Ascending aorta (tissue), 2 donors: ENCODE measurements around the gene DNMT3A. TPM values are rescaled to one million over a fixed set of nuclear protein-coding genes. Genes with fewer than 3 reads are reported as not detected.
A peak's percentile ranks its signal among the peaks of the same experiment; 100 is the strongest.
"Not testable (repeated sequence)": the region's sequence is repeated elsewhere in the genome, so short reads cannot be mapped to it uniquely, and the experiment has no call there.

Experiments used
- DNase-seq, 2 donors: peaks; one replicate each; pipeline ENCODE4 v3.0.0-alpha.2; 2019; ENCODE audit warnings: low spot score in 2 of 2
- H3K27ac ChIP-seq, 2 donors: fragments of 200-600 bp; sonication (generic); one replicate each; pipeline ENCODE4 v1.5.1; 2016 to 2017; ENCODE audit warnings: mild to moderate bottlenecking in 1 of 2
- H3K27me3 ChIP-seq: fragments of 200-600 bp; sonication (generic); one replicate; pipeline ENCODE4 v1.5.1; 2017
- H3K36me3 ChIP-seq, 2 donors: fragments of 200-600 bp; sonication (generic); one replicate each; pipeline ENCODE4 v1.5.1; 2016
- H3K4me1 ChIP-seq, 2 donors: fragments of 200-600 bp; sonication (generic); one replicate each; pipeline ENCODE4 v1.5.1; 2016 to 2017; ENCODE audit warnings: mild to moderate bottlenecking in 1 of 2
- H3K4me3 ChIP-seq, 2 donors: fragments of 200-600 bp; sonication (generic); one replicate each; pipeline ENCODE4 v1.5.1; 2016 to 2017; ENCODE audit warnings: mild to moderate bottlenecking in 1 of 2
- H3K9me3 ChIP-seq, 2 donors: fragments of 200-600 bp; sonication (generic); one replicate each; pipeline ENCODE4 v1.5.1; 2016
- CTCF ChIP-seq, 3 experiments: fragments of 200-600 bp in 2 of 3; fragments of 450-650 bp in 1 of 3; sonication (generic) in 2 of 3; IDR thresholded peaks; one replicate each; pipeline ENCODE4 v1.5.1; 2016 to 2019; ENCODE audit warnings: antibody characterized with exemption in 3 of 3, mild to moderate bottlenecking in 1 of 3, moderate library complexity in 1 of 3
- intact Hi-C: fragments of 100-400 bp; cut with DNase I; formaldehyde crosslinking; loops from one replicate; pipeline ENCODE4 v1.15.1; 2023
- total RNA-seq: library from RNA; depleted of rRNA; stranded (reverse); fragments of >200 nt; gene quantifications from one replicate; pipeline ENCODE4 v1.1.0, GENCODE V29; 2016

The DNMT3A gene
- total RNA-seq, 1 donor from 2014 or later, result 33.6 TPM

DNA sequence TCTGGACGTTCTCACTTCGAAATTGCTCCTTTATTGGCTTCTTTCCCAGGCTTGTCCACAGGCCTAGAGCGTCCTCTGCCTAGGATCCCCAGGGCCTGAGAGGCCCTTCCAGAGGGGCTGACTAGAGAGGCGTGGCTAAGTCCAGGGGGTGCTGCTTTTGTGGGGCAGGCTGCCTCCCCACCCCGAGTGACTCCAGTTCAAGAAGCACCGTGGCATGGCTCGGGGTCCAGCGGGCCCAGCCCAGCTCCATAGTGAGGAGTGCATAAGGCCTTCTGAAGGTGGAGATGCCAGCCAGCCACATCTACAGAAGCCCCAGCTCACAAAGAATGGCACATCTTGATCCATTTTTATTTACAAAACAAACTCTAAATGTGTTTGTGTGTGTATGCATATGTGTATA is 128.5 kb downstream of the DNMT3A start:
- intact Hi-C loops, result no loop called here
- H3K27me3 ChIP-seq, result no peaks in the 10 kb centered on the region
- no peak overlapping the region for H3K27ac ChIP-seq
- peaks cover 0 to 6% of the 10 kb centered on the region in 2 donors for H3K4me1 ChIP-seq
- H3K4me3 ChIP-seq, result no peak overlapping the region
- no peaks in the 10 kb centered on the region for H3K9me3 ChIP-seq
- TF ChIP-seq CTCF (IDR thresholded peaks at IDR 0.05), result no peak
- H3K36me3 ChIP-seq, result no peaks in the 10 kb centered on the region
- DNase-seq, result no peak

DNA sequence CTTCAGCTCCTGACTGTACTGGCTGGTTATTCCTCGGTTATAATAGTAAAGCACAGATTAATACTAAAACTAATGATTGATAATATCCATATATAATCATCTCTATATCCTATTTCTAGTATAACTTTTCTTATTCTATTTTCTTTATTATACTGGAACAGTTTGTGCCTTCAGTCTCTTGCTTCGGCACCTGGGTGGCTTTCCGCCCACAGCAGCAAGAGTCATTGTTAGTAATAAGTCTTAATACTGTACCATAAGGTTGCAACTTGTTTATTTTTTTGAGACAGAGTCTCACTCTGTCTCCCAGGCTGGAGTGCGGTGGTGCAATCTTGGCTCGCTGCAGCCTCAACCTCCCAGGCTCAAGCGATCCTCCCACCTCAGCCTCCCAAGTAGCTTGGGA is 130.8 kb downstream of the DNMT3A start:
- H3K9me3 ChIP-seq, DNase-seq, H3K27ac ChIP-seq, H3K27me3 ChIP-seq, H3K4me3 ChIP-seq, intact Hi-C loops, H3K36me3 ChIP-seq, H3K4me1 ChIP-seq: not testable (repeated sequence)

GRCh38 chr2:25207078-25207545 is 134.6 kb downstream of the DNMT3A start:
- no peak for DNase-seq
- intact Hi-C loops, result no loop called here
- H3K4me3 ChIP-seq, result no peak overlapping the region
- H3K4me1 ChIP-seq, result no peaks in the 10 kb centered on the region
- no peaks in the 10 kb centered on the region for H3K36me3 ChIP-seq
- no peaks in the 10 kb centered on the region for H3K9me3 ChIP-seq
- no peak for TF ChIP-seq CTCF (IDR thresholded peaks at IDR 0.05)
- H3K27ac ChIP-seq, result no peak overlapping the region
- no peaks in the 10 kb centered on the region for H3K27me3 ChIP-seq

DNA sequence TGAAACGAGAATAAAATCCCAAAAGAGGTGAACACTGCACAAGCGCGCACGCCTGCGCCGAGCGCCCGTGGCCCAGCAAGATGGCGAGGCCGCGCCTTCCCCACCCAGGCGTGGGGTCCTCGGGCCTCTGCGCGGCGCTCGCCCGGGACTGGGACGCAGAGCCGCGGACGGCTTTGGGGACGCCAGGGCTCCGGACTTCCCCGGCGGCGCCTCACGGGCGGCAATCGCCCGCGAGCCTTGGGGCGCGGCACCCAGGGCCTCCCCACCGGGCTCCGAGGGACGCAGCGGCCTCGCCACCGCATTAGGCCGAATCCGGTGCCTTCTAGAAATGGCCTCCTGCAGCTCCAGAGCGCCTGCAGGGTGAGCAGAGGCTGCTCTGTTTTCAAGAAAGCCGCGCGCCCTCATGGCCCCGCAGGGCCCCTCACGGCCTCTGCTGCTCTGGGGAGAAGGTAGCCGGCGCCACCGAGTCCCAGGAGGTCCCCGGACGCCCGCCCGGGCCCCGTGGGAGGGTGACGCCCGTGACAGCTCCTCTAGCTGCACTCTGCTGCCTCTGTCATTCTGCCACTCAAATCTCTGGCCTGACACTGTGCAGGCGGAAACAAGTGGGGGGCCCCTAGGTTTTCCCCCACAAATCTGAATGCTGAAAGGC is 137.4 kb downstream of the DNMT3A start:
- Histone ChIP-seq H3K9me3 (no peaks in the 10 kb centered on the region), H3K27ac (no peak overlapping the region), H3K4me1 (no peaks in the 10 kb centered on the region), H3K4me3 (peak overlapping the region in 1 of 2 donors; percentile 55), H3K27me3 (no peaks in the 10 kb centered on the region), H3K36me3 (no peaks in the 10 kb centered on the region)
- no peak for TF ChIP-seq CTCF (IDR thresholded peaks at IDR 0.05)
- intact Hi-C loops, result no loop called here
- DNase-seq, result no peak

DNA sequence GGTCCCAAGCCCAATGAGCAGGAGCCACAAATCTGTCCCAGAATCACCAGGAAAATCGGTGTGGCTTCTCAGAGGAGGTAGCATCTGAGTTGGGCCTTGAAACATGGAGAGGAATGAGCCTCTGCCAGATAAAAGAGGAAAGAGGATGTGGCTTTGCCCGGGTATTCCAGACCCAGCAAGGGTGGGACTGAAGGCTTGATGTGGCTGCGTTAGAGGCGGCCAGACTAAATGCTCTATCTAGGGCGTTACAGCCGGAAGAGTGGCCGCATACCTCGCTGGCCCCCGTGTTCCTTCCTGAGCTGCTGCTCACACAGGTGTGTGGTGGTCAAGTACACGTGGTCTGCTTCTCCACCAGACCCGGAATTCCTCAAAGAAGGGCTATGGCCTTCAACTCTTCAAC is 139.4 kb downstream of the DNMT3A start:
- intact Hi-C loops, result no loop called here
- H3K9me3 ChIP-seq, result no peaks in the 10 kb centered on the region
- no peak for DNase-seq

DNA sequence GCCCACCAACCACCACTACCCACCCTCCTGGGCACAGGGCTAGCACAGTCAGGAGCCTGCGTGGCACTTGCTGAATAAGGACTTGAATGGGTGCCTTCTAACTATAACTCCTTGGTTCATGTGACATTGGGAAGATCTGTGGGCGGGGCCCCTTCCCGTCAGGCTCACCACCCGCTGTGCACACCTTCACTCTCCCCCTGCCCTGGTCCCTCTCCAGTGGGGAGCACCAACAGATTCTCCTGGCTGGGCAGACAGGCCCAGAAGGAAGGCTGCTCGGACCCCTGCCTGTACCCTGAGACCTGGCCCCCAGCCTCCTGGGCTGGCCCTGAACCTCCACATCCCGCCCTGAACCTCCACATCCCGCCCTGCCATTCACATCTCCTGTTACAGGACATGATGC is 139.9 kb downstream of the DNMT3A start:
- Histone ChIP-seq H3K9me3 (no peaks in the 10 kb centered on the region), H3K4me1 (no peaks in the 10 kb centered on the region), H3K4me3 (no peak overlapping the region), H3K36me3 (no peaks in the 10 kb centered on the region), H3K27me3 (no peaks in the 10 kb centered on the region), H3K27ac (no peak overlapping the region)
- no peak for DNase-seq
- no peak for TF ChIP-seq CTCF (IDR thresholded peaks at IDR 0.05)
- intact Hi-C loops, result no loop called here

More for the DNA sequence above, 139.4 kb downstream of the DNMT3A start:
- Histone ChIP-seq H3K36me3 (no peaks in the 10 kb centered on the region), H3K27me3 (no peaks in the 10 kb centered on the region), H3K4me1 (no peaks in the 10 kb centered on the region), H3K4me3 (no peak overlapping the region), H3K27ac (no peak overlapping the region)
- TF ChIP-seq CTCF (IDR thresholded peaks at IDR 0.05), result no peak
